Measurements from ENCODE around the gene SDCCAG8. TPM values are rescaled to one million over a fixed set of nuclear protein-coding genes. Genes with fewer than 3 reads are reported as not detected.

Gene SDCCAG8
- total RNA-seq, 2 donors from 2014 or later, result 18.4 to 18.8 TPM

DNA sequence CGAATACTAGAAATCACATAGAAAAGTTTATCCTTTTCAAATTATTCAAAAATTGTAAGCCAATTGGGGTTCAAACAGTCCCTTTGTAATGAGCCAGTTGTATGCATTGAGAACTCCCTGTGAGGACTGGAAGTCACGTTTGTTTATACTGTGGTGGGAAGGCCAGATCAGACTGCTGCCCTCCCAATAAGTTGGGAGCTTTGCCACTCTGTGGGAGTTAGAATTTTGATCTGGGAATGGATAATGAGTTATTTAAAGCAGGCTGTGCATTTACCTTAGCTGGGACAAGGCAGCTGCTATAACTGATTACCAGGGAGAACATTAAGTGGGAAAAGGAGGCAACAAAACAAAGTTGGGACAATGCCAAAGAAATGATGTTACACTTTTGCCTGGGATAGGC is 178.8 kb downstream of the SDCCAG8 start:
- no peaks in the 10 kb centered on the region for H3K27me3 ChIP-seq

DNA sequence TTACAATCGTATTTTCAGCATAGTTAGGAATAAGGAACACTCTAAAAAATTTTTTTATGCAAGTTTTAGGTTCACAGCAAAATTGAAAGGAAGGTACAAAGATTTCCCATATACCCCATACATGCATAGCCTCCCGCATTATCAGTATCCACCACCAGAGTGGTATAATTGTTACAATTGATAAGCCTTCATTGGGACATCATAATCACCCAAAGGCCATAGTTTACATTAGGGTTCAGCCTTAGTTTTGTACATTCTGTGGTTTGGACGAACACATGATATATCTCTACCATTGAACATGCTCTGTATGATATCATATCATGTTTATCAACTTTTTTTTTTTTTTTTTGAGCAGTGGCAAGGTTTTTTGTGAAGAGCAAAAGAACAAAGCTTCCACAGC is 180.0 kb downstream of the SDCCAG8 start:
- Histone ChIP-seq H3K9me3 (no peaks in the 10 kb centered on the region), H3K27me3 (no peaks in the 10 kb centered on the region), H3K36me3 (no peaks in the 10 kb centered on the region), H3K4me3 (no peak overlapping the region), H3K4me1 (no peaks in the 10 kb centered on the region), H3K27ac (no peak overlapping the region), H3K9ac (ENCODE audit: low read depth in 2 of 2, low read length in 2 of 2) (no peak overlapping the region)
- no peak for DNase-seq
- intact Hi-C loops (cut with DNase I), result no loop called here
- TF ChIP-seq, protein P1, sequence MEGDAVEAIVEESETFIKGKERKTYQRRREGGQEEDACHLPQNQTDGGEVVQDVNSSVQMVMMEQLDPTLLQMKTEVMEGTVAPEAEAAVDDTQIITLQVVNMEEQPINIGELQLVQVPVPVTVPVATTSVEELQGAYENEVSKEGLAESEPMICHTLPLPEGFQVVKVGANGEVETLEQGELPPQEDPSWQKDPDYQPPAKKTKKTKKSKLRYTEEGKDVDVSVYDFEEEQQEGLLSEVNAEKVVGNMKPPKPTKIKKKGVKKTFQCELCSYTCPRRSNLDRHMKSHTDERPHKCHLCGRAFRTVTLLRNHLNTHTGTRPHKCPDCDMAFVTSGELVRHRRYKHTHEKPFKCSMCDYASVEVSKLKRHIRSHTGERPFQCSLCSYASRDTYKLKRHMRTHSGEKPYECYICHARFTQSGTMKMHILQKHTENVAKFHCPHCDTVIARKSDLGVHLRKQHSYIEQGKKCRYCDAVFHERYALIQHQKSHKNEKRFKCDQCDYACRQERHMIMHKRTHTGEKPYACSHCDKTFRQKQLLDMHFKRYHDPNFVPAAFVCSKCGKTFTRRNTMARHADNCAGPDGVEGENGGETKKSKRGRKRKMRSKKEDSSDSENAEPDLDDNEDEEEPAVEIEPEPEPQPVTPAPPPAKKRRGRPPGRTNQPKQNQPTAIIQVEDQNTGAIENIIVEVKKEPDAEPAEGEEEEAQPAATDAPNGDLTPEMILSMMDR (IDR thresholded peaks at IDR 0.05), result no peak

More for the DNA sequence above, 178.8 kb downstream of the SDCCAG8 start:
- no peak overlapping the region for H3K4me3 ChIP-seq
- H3K27ac ChIP-seq, result no peak overlapping the region
- TF ChIP-seq, protein P1 (IDR thresholded peaks at IDR 0.05), result no peak
- no peak overlapping the region for H3K9ac ChIP-seq (ENCODE audit: low read depth in 2 of 2, low read length in 2 of 2)
- no peaks in the 10 kb centered on the region for H3K9me3 ChIP-seq
- no peaks in the 10 kb centered on the region for H3K4me1 ChIP-seq
- intact Hi-C loops (cut with DNase I), result no loop called here
- DNase-seq, result no peak
- no peaks in the 10 kb centered on the region for H3K36me3 ChIP-seq

DNA sequence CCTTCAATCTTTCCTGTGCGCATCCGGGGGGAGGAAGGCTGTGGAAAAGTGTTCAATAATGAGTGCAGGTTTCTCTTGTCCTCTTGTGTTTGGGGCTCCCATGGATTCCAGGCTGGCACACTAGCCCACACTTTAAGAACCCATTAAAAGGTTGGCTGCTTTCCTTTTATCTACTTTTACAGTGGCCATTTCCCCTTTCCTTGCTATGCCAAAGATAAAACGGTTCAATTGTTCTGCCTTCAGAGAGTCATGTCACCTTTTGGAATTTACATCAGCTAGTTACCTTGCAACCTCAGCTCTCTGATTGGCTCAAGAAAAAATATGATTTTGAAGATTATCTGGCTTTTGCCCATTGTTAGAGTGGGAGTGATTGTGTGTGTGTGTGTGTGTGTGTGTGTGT is 182.3 kb downstream of the SDCCAG8 start:
- intact Hi-C loops (cut with DNase I), result no loop called here
- H3K4me1 ChIP-seq, result no peaks in the 10 kb centered on the region
- DNase-seq, result no peak
- no peaks in the 10 kb centered on the region for H3K36me3 ChIP-seq
- no peaks in the 10 kb centered on the region for H3K9me3 ChIP-seq
- no peak overlapping the region for H3K4me3 ChIP-seq
- no peaks in the 10 kb centered on the region for H3K27me3 ChIP-seq
- H3K9ac ChIP-seq (ENCODE audit: low read depth in 2 of 2, low read length in 2 of 2), result no peak overlapping the region
- TF ChIP-seq, protein P1 (IDR thresholded peaks at IDR 0.05), result no peak
- H3K27ac ChIP-seq, result no peak overlapping the region

DNA sequence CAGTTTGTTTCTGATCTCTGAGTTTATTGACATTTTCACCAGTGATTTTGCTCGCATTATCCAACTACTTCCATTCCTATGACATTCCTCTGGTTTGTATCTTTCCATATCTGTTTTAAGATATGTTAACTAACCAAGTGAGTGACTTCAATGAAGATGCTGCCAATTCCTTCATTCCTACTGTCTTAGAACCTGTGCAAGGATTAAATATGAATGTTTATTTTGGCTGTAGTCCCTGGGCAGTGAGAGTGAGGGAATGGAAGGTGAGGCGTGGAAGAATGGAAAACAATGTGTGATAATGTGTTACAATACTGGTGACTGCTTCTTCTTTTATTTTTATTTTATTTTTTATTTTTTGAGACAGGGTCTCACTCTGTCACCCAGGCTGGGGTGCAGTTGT is 183.0 kb downstream of the SDCCAG8 start:
- Histone ChIP-seq H3K27me3 (no peaks in the 10 kb centered on the region), H3K9ac (ENCODE audit: low read depth in 2 of 2, low read length in 2 of 2) (no peak overlapping the region), H3K27ac (no peak overlapping the region), H3K4me3 (no peak overlapping the region), H3K4me1 (no peaks in the 10 kb centered on the region), H3K9me3 (no peaks in the 10 kb centered on the region), H3K36me3 (no peaks in the 10 kb centered on the region)
- TF ChIP-seq, protein P1 (IDR thresholded peaks at IDR 0.05), result no peak
- no peak for DNase-seq
- intact Hi-C loops (cut with DNase I), result no loop called here

DNA sequence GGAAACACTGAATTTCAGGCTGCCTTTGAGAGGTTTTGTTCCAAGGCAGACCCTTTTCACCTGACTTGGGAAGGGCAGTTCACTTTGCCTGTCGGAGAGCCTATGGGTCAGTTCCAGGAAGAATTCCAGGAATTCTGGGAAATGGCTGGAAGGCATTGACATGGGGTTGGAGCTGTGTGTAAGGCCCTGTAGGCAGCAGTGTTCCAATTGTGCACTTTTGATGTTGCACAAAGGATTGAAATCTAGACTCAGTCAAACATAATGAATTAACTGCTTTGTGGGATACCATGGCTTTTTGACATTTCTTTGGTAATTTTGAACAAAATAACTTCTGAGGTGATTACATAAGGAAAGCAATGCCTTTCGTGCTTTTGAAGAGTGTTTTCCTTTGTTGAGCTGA is 184.6 kb downstream of the SDCCAG8 start:
- Histone ChIP-seq H3K4me1 (no peaks in the 10 kb centered on the region), H3K27ac (no peak overlapping the region), H3K9me3 (no peaks in the 10 kb centered on the region), H3K9ac (ENCODE audit: low read depth in 2 of 2, low read length in 2 of 2) (no peak overlapping the region), H3K27me3 (no peaks in the 10 kb centered on the region), H3K4me3 (no peak overlapping the region), H3K36me3 (no peaks in the 10 kb centered on the region)
- TF ChIP-seq, protein P1 (IDR thresholded peaks at IDR 0.05), result no peak
- intact Hi-C loops (cut with DNase I), result no loop called here
- no peak for DNase-seq

DNA sequence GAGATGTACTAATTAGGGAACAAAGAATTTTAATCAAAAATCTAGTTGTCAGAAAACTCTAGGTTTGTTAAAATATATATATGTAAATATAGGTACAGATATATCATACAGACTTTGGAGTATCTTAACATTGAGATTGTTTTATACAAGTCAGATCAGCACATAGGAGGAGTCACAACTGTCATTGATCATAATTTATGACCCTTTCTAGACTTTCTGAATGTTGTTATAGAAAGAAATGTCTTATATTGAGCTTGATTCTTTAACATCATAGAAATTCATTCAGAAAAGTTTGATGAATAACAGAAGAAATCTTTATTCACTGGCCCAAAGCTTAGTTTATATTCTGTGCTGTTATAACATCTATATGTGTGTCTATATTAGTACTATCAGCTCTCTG is 185.8 kb downstream of the SDCCAG8 start:
- Histone ChIP-seq H3K36me3 (no peaks in the 10 kb centered on the region), H3K27ac (no peak overlapping the region), H3K9me3 (no peaks in the 10 kb centered on the region), H3K4me1 (no peaks in the 10 kb centered on the region), H3K27me3 (no peaks in the 10 kb centered on the region), H3K4me3 (no peak overlapping the region), H3K9ac (ENCODE audit: low read depth in 2 of 2, low read length in 2 of 2) (no peak overlapping the region)
- DNase-seq, result no peak
- intact Hi-C loops (cut with DNase I), result no loop called here
- TF ChIP-seq, protein P1 (IDR thresholded peaks at IDR 0.05), result no peak
